ENCODE data around the gene LCOR.

LCOR gene

DNA sequence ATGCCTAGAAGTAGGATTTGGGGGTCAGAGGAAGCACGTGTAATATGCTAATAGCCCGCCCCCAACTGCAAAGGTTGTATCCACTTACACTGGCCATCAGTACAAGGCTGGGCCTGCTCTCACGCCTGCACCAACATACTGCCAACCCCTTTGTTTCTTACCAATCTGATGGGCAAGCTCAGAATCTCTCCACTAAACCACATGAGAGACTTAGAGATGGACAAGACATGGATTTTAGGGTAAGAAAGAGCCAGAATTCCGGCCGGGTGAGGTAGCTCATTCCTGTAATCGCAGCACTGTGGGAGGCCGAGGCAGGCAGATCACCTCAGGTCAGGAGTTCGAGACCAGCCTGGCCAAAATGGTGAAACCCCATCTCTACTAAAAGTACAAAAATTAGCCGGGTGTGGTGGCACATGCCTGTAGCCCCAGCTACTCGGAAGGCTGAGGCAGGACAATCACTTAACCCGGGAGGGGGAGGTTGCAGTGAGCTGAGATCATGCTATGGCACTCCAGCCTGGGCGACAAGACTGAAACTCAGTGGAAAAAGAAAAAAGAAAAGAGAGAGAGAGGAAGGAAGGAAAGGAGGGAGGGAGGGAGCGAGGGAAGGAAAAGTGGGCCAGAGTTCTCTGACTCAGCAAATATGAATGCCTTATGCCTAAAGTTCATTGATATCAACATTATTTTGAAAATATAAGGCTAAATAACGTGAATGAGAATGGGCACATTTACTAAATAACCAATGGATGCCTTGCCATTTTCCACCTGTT lies 191.5 kb downstream of the LCOR start:
- TF ChIP-seq, protein P1, sequence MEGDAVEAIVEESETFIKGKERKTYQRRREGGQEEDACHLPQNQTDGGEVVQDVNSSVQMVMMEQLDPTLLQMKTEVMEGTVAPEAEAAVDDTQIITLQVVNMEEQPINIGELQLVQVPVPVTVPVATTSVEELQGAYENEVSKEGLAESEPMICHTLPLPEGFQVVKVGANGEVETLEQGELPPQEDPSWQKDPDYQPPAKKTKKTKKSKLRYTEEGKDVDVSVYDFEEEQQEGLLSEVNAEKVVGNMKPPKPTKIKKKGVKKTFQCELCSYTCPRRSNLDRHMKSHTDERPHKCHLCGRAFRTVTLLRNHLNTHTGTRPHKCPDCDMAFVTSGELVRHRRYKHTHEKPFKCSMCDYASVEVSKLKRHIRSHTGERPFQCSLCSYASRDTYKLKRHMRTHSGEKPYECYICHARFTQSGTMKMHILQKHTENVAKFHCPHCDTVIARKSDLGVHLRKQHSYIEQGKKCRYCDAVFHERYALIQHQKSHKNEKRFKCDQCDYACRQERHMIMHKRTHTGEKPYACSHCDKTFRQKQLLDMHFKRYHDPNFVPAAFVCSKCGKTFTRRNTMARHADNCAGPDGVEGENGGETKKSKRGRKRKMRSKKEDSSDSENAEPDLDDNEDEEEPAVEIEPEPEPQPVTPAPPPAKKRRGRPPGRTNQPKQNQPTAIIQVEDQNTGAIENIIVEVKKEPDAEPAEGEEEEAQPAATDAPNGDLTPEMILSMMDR (conservative IDR thresholded peaks at IDR 0.05): no peak
- peak overlapping the region; percentile 51 for H3K27ac ChIP-seq

DNA sequence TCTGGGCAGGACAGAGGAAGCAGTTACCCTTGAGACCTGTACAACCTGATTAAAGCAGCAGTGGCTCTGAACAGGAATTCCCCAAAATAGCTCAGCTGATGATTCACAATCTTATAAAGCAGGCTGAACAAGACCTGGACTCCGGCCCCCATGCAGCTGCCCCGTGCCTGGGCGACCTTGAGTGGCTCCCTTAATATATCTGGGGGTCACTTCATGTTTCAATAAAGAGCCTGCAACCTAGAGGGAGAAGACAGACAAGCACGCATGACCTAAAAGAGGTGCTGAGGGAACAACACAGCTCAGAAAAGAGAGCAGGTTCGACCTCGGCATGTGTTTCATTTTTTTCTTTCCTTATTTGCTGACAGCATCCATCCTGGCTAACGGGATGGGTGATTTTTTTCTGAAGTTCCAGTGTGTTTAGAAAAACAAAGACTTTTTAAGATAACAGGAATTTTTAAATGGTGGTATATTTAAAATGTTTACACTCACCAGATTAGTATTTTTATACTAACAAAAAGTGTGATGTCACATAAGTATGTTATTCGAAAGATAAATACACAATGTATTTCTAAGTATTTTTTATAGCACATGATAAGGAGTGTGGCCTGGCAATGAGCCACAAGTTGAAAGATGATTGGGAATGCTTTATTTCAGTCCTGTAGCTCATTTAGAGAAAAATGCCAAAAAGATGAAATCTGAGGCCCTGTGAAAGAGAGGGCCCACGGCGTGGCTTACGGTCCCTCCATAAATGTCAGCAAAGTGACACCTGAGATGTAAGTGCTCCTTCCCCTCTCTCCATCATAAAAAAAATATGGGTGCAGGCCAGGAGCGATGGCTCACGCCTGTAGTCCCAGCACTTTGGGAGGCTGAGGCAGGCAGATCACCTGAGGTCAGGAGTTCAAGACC lies 192.3 kb downstream of the LCOR start:
- TF ChIP-seq, protein P1 (conservative IDR thresholded peaks at IDR 0.05): no peak
- H3K27ac ChIP-seq: peak overlapping the region; percentile 51

DNA sequence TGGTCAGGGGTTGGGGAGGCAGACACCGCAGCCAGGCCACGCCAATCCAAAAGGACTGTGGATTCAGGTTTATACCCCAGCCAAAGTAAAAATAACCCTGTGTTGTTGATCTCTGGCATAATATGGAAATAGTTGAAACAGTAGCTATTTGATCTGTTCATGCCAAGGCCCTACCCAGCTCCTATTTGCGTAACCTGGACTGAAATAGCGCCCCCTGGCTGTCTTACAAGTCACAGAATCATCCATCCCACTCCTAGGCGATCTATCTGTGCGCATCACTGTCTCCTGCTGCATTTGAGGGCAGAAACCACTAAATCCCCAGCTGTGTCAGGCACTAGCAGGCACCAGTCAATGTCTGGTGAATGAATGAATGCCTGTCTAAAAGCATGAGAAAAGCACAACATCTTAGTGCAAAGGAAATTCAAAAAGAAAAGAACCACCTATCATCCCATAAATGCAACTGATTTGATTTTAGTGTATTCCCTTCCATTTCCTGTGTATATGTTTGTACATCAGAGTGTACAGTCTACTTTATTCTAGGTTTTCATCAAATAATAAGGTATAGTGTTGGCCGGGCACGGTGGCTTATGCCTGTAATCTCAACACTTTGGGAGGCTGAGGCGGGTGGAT lies 193.6 kb downstream of the LCOR start:
- TF ChIP-seq, protein P1 (conservative IDR thresholded peaks at IDR 0.05): peak; percentile 50
- no peak overlapping the region for H3K27ac ChIP-seq

DNA sequence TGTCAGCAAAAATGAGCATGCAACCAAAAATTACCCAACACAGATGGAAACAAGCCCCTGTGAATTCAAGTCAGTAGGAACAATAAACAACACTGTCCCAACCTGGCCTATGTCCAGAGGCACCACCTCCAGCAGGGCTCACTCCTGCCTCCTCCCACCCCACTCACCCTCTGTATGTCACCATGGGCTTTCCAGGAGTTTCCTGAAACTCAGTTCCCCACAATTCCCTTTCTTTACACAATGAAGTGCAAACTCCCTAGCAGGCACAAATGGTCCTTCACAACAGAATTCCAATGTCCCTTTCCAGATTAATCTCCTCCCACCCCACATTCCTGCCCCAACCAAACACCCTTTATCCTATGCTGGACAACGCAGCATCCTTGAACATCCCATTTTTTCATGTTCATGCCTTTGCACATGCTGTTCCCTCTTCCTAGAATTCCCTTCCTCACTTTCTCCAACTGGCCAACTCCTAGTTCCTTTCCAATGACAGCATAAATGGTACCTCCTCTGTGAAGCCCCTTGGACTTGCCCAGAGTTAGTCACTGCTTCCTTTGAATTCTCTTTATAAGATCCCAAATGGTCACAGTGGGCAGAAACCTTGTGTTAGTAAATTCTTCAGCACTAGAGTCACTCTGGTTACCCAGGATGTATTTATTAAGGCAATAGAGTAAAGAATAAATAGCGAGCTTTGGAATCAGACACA lies 196.2 kb downstream of the LCOR start:
- TF ChIP-seq, protein P1 (conservative IDR thresholded peaks at IDR 0.05): no peak
- H3K27ac ChIP-seq: no peak overlapping the region

DNA sequence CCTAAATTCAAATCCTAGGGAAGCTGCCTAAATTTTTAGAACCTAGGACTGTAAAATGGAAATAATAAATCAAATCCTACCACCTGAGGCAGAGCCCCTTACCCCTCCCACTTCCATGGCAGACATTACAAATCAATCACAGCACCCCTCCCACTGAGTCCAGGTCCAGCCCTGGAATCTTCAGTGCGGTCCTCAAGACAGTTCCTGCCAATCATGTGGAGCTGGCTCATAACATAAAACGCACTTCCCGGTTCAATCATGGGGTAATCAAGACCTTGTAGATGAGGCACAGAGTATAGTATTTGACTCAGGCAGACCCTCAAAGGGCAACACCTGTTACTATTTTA lies 196.7 kb downstream of the LCOR start:
- TF ChIP-seq, protein P1 (conservative IDR thresholded peaks at IDR 0.05): no peak
- H3K27ac ChIP-seq: no peak overlapping the region

DNA sequence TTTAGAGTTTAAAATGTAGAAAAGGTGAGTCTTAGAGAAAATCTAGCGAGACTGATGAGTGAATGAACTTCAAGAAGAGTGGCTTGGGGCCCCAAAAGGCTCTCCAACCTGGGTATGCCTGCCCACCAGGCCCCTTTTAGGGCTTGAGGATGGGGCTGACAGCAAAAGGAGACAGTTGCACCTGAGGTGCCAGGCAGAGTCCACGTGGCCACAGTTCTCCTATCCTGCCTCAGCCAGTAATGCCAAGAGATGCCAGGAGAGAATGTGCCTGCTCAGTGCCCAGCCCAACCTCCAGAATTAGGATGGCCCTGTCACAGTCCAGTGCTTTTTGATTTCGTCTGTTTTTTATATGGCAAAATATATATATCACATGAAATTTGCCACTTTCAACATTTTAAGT lies 197.2 kb downstream of the LCOR start:
- H3K27ac ChIP-seq: no peak overlapping the region
- TF ChIP-seq, protein P1 (conservative IDR thresholded peaks at IDR 0.05): no peak
